Measurements from ENCODE around the gene CEACAM6. TPM values are rescaled to one million over a fixed set of nuclear protein-coding genes. Genes with fewer than 3 reads are reported as not detected.
"Not testable (repeated sequence)": the region's sequence is repeated elsewhere in the genome, so short reads cannot be mapped to it uniquely, and the experiment has no call there.

The CEACAM6 gene
- total RNA-seq, 1 experiment from 2014 or later, result not detected

- DNase-seq (ENCODE audit: low spot score), result peak; percentile 56
Observed at GRCh38 chr19:41746593-41747227, 8.6 kb upstream of the CEACAM6 start.

GRCh38 chr19:41748012-41748411 lies 7.3 kb upstream of the CEACAM6 start:
- DNase-seq (ENCODE audit: low spot score), result no peak

GRCh38 chr19:41750248-41751134 lies 4.8 kb upstream of the CEACAM6 start:
- not testable (repeated sequence) for DNase-seq (ENCODE audit: low spot score)

- peak; percentile 24 for DNase-seq (ENCODE audit: low spot score)
Observed at GRCh38 chr19:41753159-41753558, 2.2 kb upstream of the CEACAM6 start.

- DNase-seq (ENCODE audit: low spot score), result peak; percentile 40
Observed at GRCh38 chr19:41753936-41754529, 1.3 kb upstream of the CEACAM6 start.

- DNase-seq (ENCODE audit: low spot score), result no peak
Observed at GRCh38 chr19:41758846-41759245, 3.5 kb downstream of the CEACAM6 start.

- no peak for DNase-seq (ENCODE audit: low spot score)
Observed at GRCh38 chr19:41767115-41767514, 11.8 kb downstream of the CEACAM6 start.

- not testable (repeated sequence) for DNase-seq (ENCODE audit: low spot score)
Observed at GRCh38 chr19:41768105-41768504, 12.8 kb downstream of the CEACAM6 start.

GRCh38 chr19:41769608-41770007 lies 14.3 kb downstream of the CEACAM6 start:
- no peak for DNase-seq (ENCODE audit: low spot score)

- no peak for DNase-seq (ENCODE audit: low spot score)
Observed at GRCh38 chr19:41771410-41771809, 16.1 kb downstream of the CEACAM6 start.

GRCh38 chr19:41774515-41774980 lies 19.2 kb downstream of the CEACAM6 start:
- DNase-seq (ENCODE audit: low spot score), result no peak

- DNase-seq (ENCODE audit: low spot score), result no peak
Observed at GRCh38 chr19:41776700-41777099, 21.4 kb downstream of the CEACAM6 start.

GRCh38 chr19:41783612-41784011 lies 28.3 kb downstream of the CEACAM6 start:
- no peak for DNase-seq (ENCODE audit: low spot score)

GRCh38 chr19:41784312-41784711 lies 29.0 kb downstream of the CEACAM6 start:
- no peak for DNase-seq (ENCODE audit: low spot score)

- no peak for DNase-seq (ENCODE audit: low spot score)
Observed at GRCh38 chr19:41784743-41785142, 29.4 kb downstream of the CEACAM6 start.

GRCh38 chr19:41785653-41786052 lies 30.3 kb downstream of the CEACAM6 start:
- DNase-seq (ENCODE audit: low spot score), result peak; percentile 85

GRCh38 chr19:41787055-41787454 lies 31.7 kb downstream of the CEACAM6 start:
- DNase-seq (ENCODE audit: low spot score), result no peak

- DNase-seq (ENCODE audit: low spot score), result not testable (repeated sequence)
Observed at GRCh38 chr19:41788518-41788917, 33.2 kb downstream of the CEACAM6 start.

GRCh38 chr19:41789053-41789452 lies 33.7 kb downstream of the CEACAM6 start:
- not testable (repeated sequence) for DNase-seq (ENCODE audit: low spot score)

GRCh38 chr19:41792513-41793413 lies 37.4 kb downstream of the CEACAM6 start:
- DNase-seq (ENCODE audit: low spot score), result peak; percentile 87

GRCh38 chr19:41793414-41793727 lies 38.0 kb downstream of the CEACAM6 start:
- DNase-seq (ENCODE audit: low spot score), result no peak

GRCh38 chr19:41795031-41795461 lies 39.7 kb downstream of the CEACAM6 start:
- peak; percentile 47 for DNase-seq (ENCODE audit: low spot score)
